ENCODE data around the gene ADIPOR2.

- TF ChIP-seq, protein P1, sequence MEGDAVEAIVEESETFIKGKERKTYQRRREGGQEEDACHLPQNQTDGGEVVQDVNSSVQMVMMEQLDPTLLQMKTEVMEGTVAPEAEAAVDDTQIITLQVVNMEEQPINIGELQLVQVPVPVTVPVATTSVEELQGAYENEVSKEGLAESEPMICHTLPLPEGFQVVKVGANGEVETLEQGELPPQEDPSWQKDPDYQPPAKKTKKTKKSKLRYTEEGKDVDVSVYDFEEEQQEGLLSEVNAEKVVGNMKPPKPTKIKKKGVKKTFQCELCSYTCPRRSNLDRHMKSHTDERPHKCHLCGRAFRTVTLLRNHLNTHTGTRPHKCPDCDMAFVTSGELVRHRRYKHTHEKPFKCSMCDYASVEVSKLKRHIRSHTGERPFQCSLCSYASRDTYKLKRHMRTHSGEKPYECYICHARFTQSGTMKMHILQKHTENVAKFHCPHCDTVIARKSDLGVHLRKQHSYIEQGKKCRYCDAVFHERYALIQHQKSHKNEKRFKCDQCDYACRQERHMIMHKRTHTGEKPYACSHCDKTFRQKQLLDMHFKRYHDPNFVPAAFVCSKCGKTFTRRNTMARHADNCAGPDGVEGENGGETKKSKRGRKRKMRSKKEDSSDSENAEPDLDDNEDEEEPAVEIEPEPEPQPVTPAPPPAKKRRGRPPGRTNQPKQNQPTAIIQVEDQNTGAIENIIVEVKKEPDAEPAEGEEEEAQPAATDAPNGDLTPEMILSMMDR (IDR thresholded peaks at IDR 0.05) = no peak
- no peak for TF ChIP-seq POLR2A (IDR thresholded peaks at IDR 0.05)
These were observed 135.5 kb downstream of the ADIPOR2 start for GRCh38 chr12:1826401-1826800.

Measured in lower leg skin (tissue), 3 donors.